Measurements from ENCODE around the gene CREB3L1. TPM values are rescaled to one million over a fixed set of nuclear protein-coding genes. Genes with fewer than 3 reads are reported as not detected.

CREB3L1 gene
- total and polyA plus RNA-seq, 2 of the 13 experiments (the other 11 are each of a cell fraction or from before 2014, with no cell fraction given) = not detected

DNA sequence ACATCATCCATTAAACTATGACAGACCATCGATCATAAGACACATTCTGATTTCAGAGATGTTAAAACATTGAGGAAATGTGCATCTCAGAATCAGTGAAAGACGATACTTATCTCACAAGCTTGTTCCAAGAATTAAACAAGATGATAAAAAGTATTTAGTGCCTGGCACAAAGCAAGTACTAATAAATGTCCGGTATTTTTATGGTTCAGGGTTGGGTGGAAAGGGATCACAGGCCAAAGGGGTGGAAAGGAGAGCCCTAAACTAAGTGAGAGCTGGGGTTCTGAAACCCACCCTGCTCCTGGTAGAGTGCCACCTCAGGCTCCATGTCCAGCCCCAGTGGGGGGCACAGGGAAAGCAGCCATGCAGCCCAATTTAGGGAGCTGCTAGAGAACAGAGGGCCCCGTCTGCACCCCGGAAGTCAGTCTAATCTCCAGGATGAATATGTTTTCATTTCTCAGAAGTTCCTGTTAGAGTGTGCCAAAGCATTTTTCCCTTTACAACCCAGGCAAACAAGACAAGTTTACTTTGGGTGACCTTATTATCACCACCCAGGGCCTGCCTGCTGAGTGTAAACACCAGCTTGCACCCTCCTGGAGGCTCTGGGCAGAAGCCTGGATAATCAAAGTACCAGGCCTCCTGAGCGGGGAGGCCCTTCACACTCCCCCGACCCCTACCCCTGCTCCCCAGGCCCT lies 3.8 kb upstream of the CREB3L1 start (continued):
- TF ChIP-seq RBM39 (IDR thresholded peaks at IDR 0.05; ENCODE audit: low read depth, low read length, poor library complexity, severe bottlenecking) = no peak
- TF ChIP-seq, protein P1, sequence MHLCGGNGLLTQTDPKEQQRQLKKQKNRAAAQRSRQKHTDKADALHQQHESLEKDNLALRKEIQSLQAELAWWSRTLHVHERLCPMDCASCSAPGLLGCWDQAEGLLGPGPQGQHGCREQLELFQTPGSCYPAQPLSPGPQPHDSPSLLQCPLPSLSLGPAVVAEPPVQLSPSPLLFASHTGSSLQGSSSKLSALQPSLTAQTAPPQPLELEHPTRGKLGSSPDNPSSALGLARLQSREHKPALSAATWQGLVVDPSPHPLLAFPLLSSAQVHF (CRISPR knock-in tag; IDR thresholded peaks at IDR 0.05) = no peak
- no peak for TF ChIP-seq ZFY (CRISPR knock-in tag; IDR thresholded peaks at IDR 0.05)
- no peak for TF ChIP-seq ZNF44 (CRISPR knock-in tag; IDR thresholded peaks at IDR 0.05)
- TF ChIP-seq, protein P2, sequence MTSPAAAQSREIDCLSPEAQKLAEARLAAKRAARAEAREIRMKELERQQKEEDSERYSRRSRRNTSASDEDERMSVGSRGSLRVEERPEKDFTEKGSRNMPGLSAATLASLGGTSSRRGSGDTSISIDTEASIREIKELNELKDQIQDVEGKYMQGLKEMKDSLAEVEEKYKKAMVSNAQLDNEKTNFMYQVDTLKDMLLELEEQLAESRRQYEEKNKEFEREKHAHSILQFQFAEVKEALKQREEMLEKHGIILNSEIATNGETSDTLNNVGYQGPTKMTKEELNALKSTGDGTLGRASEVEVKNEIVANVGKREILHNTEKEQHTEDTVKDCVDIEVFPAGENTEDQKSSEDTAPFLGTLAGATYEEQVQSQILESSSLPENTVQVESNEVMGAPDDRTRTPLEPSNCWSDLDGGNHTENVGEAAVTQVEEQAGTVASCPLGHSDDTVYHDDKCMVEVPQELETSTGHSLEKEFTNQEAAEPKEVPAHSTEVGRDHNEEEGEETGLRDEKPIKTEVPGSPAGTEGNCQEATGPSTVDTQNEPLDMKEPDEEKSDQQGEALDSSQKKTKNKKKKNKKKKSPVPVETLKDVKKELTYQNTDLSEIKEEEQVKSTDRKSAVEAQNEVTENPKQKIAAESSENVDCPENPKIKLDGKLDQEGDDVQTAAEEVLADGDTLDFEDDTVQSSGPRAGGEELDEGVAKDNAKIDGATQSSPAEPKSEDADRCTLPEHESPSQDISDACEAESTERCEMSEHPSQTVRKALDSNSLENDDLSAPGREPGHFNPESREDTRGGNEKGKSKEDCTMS (CRISPR knock-in tag; conservative IDR thresholded peaks at IDR 0.05) = no peak
- TF ChIP-seq DRAP1 (CRISPR knock-in tag; IDR thresholded peaks at IDR 0.05) = no peak
- TF ChIP-seq GABPB1 (CRISPR knock-in tag; IDR thresholded peaks at IDR 0.05) = no peak; the same call in 1 of the 2 replicates
- TF ChIP-seq CBFB (CRISPR knock-in tag; IDR thresholded peaks at IDR 0.05) = peak; percentile 80
- peak; percentile 65; the same call in 1 of the 2 replicates for TF ChIP-seq NKX3-1 (CRISPR knock-in tag; IDR thresholded peaks at IDR 0.05)
- TF ChIP-seq, protein P3, sequence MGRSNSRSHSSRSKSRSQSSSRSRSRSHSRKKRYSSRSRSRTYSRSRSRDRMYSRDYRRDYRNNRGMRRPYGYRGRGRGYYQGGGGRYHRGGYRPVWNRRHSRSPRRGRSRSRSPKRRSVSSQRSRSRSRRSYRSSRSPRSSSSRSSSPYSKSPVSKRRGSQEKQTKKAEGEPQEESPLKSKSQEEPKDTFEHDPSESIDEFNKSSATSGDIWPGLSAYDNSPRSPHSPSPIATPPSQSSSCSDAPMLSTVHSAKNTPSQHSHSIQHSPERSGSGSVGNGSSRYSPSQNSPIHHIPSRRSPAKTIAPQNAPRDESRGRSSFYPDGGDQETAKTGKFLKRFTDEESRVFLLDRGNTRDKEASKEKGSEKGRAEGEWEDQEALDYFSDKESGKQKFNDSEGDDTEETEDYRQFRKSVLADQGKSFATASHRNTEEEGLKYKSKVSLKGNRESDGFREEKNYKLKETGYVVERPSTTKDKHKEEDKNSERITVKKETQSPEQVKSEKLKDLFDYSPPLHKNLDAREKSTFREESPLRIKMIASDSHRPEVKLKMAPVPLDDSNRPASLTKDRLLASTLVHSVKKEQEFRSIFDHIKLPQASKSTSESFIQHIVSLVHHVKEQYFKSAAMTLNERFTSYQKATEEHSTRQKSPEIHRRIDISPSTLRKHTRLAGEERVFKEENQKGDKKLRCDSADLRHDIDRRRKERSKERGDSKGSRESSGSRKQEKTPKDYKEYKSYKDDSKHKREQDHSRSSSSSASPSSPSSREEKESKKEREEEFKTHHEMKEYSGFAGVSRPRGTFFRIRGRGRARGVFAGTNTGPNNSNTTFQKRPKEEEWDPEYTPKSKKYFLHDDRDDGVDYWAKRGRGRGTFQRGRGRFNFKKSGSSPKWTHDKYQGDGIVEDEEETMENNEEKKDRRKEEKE (IDR thresholded peaks at IDR 0.05) = no peak
- no peak for TF ChIP-seq HOXA9 (CRISPR knock-in tag; IDR thresholded peaks at IDR 0.05; ENCODE audit: borderline replicate concordance)
- TF ChIP-seq SUZ12 (IDR thresholded peaks at IDR 0.05; ENCODE audit: low read depth, low read length) = no peak
- 0 out of 2 replicates have a peak, but pooled peaks have one; percentile 63 for TF ChIP-seq NFKBIZ (CRISPR knock-in tag; IDR thresholded peaks at IDR 0.05)
- TF ChIP-seq HNRNPH1 (optimal IDR thresholded peaks at IDR 0.05; ENCODE audit: low read depth, low read length) = no peak
- TF ChIP-seq MYNN (CRISPR knock-in tag; IDR thresholded peaks at IDR 0.05; ENCODE audit: low read depth) = no peak
- TF ChIP-seq IKZF4 (CRISPR knock-in tag; IDR thresholded peaks at IDR 0.05; ENCODE audit: borderline replicate concordance, low read depth, not compliant biosample characterization) = no peak
- TF ChIP-seq, protein P4, sequence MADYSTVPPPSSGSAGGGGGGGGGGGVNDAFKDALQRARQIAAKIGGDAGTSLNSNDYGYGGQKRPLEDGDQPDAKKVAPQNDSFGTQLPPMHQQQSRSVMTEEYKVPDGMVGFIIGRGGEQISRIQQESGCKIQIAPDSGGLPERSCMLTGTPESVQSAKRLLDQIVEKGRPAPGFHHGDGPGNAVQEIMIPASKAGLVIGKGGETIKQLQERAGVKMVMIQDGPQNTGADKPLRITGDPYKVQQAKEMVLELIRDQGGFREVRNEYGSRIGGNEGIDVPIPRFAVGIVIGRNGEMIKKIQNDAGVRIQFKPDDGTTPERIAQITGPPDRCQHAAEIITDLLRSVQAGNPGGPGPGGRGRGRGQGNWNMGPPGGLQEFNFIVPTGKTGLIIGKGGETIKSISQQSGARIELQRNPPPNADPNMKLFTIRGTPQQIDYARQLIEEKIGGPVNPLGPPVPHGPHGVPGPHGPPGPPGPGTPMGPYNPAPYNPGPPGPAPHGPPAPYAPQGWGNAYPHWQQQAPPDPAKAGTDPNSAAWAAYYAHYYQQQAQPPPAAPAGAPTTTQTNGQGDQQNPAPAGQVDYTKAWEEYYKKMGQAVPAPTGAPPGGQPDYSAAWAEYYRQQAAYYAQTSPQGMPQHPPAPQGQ (CRISPR knock-in tag; IDR thresholded peaks at IDR 0.05; ENCODE audit: borderline replicate concordance) = no peak
- no peak for TF ChIP-seq RBFOX2 (IDR thresholded peaks at IDR 0.05; ENCODE audit: low read depth, low read length)
- peak; percentile 55; the same call in 1 of the 2 replicates for TF ChIP-seq PPARG (CRISPR knock-in tag; conservative IDR thresholded peaks at IDR 0.05)
- no peak for TF ChIP-seq CEBPB (IDR thresholded peaks at IDR 0.05; ENCODE audit: borderline replicate concordance, low read depth, low read length)
- TF ChIP-seq JARID2 (CRISPR knock-in tag; IDR thresholded peaks at IDR 0.05; ENCODE audit: insufficient replicate concordance) = no peak
